Measurements from ENCODE around the gene RUNDC3A. TPM values are rescaled to one million over a fixed set of nuclear protein-coding genes. Genes with fewer than 3 reads are reported as not detected.

Gene RUNDC3A
- polyA plus RNA-seq, 1 donor (not counting 4 experiments of a cell fraction or from before 2014, with no cell fraction given): 1.6 TPM

GRCh38 chr17:44335564-44335963 is 27.2 kb downstream of the RUNDC3A start:
- no peak overlapping the region for H3K27ac ChIP-seq (ENCODE audit: control insufficient read depth, insufficient read depth, low read length)
- no peaks in the 10 kb centered on the region for H3K79me2 ChIP-seq (ENCODE audit: control insufficient read depth, insufficient read depth, low read length)
- dilution Hi-C loops (cut with MboI; ENCODE audit: extremely low pct_ligation_motif_present, low sequenced_read_pairs): no loop called here
- H3K4me3 ChIP-seq (ENCODE audit: control insufficient read depth in 2 of 3, extremely low read depth in 1 of 3, insufficient read depth in 2 of 3, low read depth in 1 of 3, low read length in 3 of 3): no peak overlapping the region
- H2AFZ ChIP-seq (ENCODE audit: control insufficient read depth, low read length): no peak overlapping the region
- H3K27me3 ChIP-seq (ENCODE audit: control insufficient read depth, extremely low read depth, insufficient read depth, low read length): no peaks in the 10 kb centered on the region
- peaks cover 3% of the 10 kb centered on the region for H3K4me1 ChIP-seq (ENCODE audit: control insufficient read depth, extremely low read depth, insufficient read depth, low read length)
- no peaks in the 10 kb centered on the region for H3K9me3 ChIP-seq (ENCODE audit: control insufficient read depth, low read depth, low read length)
- DNase-seq (ENCODE audit: low read depth, low spot score) (no peak), FAIRE-seq (no peak)
- H4K20me1 ChIP-seq (ENCODE audit: control insufficient read depth, extremely low read depth, insufficient read depth, low read length): no peaks in the 10 kb centered on the region
- no peaks in the 10 kb centered on the region for H3K36me3 ChIP-seq (ENCODE audit: control insufficient read depth in 2 of 2, extremely low read depth in 1 of 2, insufficient read depth in 2 of 2, low read length in 2 of 2)
- no peak for TF ChIP-seq EZH2 (IDR thresholded peaks at IDR 0.05; ENCODE audit: low read length)
- TF ChIP-seq, protein P1, sequence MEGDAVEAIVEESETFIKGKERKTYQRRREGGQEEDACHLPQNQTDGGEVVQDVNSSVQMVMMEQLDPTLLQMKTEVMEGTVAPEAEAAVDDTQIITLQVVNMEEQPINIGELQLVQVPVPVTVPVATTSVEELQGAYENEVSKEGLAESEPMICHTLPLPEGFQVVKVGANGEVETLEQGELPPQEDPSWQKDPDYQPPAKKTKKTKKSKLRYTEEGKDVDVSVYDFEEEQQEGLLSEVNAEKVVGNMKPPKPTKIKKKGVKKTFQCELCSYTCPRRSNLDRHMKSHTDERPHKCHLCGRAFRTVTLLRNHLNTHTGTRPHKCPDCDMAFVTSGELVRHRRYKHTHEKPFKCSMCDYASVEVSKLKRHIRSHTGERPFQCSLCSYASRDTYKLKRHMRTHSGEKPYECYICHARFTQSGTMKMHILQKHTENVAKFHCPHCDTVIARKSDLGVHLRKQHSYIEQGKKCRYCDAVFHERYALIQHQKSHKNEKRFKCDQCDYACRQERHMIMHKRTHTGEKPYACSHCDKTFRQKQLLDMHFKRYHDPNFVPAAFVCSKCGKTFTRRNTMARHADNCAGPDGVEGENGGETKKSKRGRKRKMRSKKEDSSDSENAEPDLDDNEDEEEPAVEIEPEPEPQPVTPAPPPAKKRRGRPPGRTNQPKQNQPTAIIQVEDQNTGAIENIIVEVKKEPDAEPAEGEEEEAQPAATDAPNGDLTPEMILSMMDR (optimal IDR thresholded peaks at IDR 0.05 in 1 of 3, IDR thresholded peaks at IDR 0.05 in 1 of 3, conservative IDR thresholded peaks at IDR 0.05 in 1 of 3; ENCODE audit: extremely low read depth in 1 of 3, insufficient read depth in 2 of 3, low read length in 3 of 3): no peak
- H3K9me1 ChIP-seq (ENCODE audit: control insufficient read depth, extremely low read depth, insufficient read depth, low read length): no peaks in the 10 kb centered on the region
- no peak overlapping the region for H3K4me2 ChIP-seq (ENCODE audit: control insufficient read depth, extremely low read depth, insufficient read depth, low read depth, low read length)
- no peak overlapping the region for H3K9ac ChIP-seq (ENCODE audit: control insufficient read depth, extremely low read depth, insufficient read depth, low read length)

DNA sequence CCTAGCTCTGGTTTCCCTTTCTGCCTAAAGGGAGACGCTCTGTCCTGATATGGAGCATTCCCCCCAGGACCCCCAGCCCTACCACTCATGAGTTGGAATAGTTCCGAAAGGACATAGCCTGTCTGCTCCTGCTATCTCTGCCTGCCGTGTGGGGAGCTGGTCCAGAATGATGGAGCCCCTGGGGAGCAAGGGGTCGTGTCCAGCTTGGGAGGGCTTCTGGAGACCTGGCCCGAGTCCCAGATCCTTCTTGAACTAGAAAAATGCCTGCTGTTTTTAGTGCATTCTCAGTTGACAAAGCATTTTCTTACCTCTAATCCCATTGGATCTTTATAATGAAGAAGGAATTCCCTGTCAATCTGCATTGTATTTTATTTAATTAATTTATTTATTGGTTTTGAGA is 27.6 kb downstream of the RUNDC3A start:
- Histone ChIP-seq H3K9me3 (ENCODE audit: control insufficient read depth, low read depth, low read length) (no peaks in the 10 kb centered on the region), H3K9me1 (ENCODE audit: control insufficient read depth, extremely low read depth, insufficient read depth, low read length) (no peaks in the 10 kb centered on the region), H4K20me1 (ENCODE audit: control insufficient read depth, extremely low read depth, insufficient read depth, low read length) (no peaks in the 10 kb centered on the region), H3K27me3 (ENCODE audit: control insufficient read depth, extremely low read depth, insufficient read depth, low read length) (no peaks in the 10 kb centered on the region), H3K36me3 (ENCODE audit: control insufficient read depth in 2 of 2, extremely low read depth in 1 of 2, insufficient read depth in 2 of 2, low read length in 2 of 2) (no peaks in the 10 kb centered on the region), H3K79me2 (ENCODE audit: control insufficient read depth, insufficient read depth, low read length) (no peaks in the 10 kb centered on the region), H3K4me1 (ENCODE audit: control insufficient read depth, extremely low read depth, insufficient read depth, low read length) (peaks cover 3% of the 10 kb centered on the region), H3K4me2 (ENCODE audit: control insufficient read depth, extremely low read depth, insufficient read depth, low read depth, low read length) (no peak overlapping the region), H2AFZ (ENCODE audit: control insufficient read depth, low read length) (no peak overlapping the region), H3K27ac (ENCODE audit: control insufficient read depth, insufficient read depth, low read length) (no peak overlapping the region), H3K4me3 (ENCODE audit: control insufficient read depth in 2 of 3, extremely low read depth in 1 of 3, insufficient read depth in 2 of 3, low read depth in 1 of 3, low read length in 3 of 3) (no peak overlapping the region), H3K9ac (ENCODE audit: control insufficient read depth, extremely low read depth, insufficient read depth, low read length) (no peak overlapping the region)
- dilution Hi-C loops (cut with MboI; ENCODE audit: extremely low pct_ligation_motif_present, low sequenced_read_pairs): no loop called here
- DNase-seq (ENCODE audit: low read depth, low spot score) (no peak), FAIRE-seq (no peak)
- TF ChIP-seq, protein P1 (optimal IDR thresholded peaks at IDR 0.05 in 1 of 3, IDR thresholded peaks at IDR 0.05 in 1 of 3, conservative IDR thresholded peaks at IDR 0.05 in 1 of 3; ENCODE audit: extremely low read depth in 1 of 3, insufficient read depth in 2 of 3, low read length in 3 of 3): no peak
- no peak for TF ChIP-seq EZH2 (IDR thresholded peaks at IDR 0.05; ENCODE audit: low read length)
